Esophagus squamous epithelium (tissue), 5 donors: ENCODE results near the gene PTGER2. TPM values are rescaled to one million over a fixed set of nuclear protein-coding genes. Genes with fewer than 3 reads are reported as not detected.
A peak's percentile ranks its signal among the peaks of the same experiment; 100 is the strongest.

Source experiments
- DNase-seq: peaks from one replicate; lab custom pipeline; 2025; lab: John Stamatoyannopoulos, UW
- H3K27ac ChIP-seq, 4 donors: fragments of 200-600 bp; sonication (generic); one replicate each; pipeline ENCODE4 v1.5.1; 2016 to 2019; ENCODE audit warnings: mild to moderate bottlenecking in 1 of 4
- H3K27me3 ChIP-seq, 4 donors: fragments of 200-600 bp; sonication (generic); 1 replicate in 3 of 4; 2 replicates in 1 of 4; pipeline versions ENCODE4 v1.5.1 to v1.6.0; 2017 to 2021; ENCODE audit warnings: antibody characterized with exemption in 1 of 4
- H3K36me3 ChIP-seq, 3 donors: fragments of 200-600 bp; sonication (generic); one replicate each; pipeline ENCODE4 v1.5.1; 2016 to 2019
- H3K4me1 ChIP-seq, 3 donors: fragments of 200-600 bp; sonication (generic); one replicate each; pipeline ENCODE4 v1.5.1; 2017 to 2019
- H3K4me3 ChIP-seq, 4 donors: fragments of 200-600 bp; sonication (generic); 1 replicate in 3 of 4; 2 replicates in 1 of 4; pipeline ENCODE4 v1.5.1; 2016 to 2019; ENCODE audit warnings: mild to moderate bottlenecking in 2 of 4, moderate library complexity in 1 of 4
- H3K9me3 ChIP-seq, 3 donors: fragments of 200-600 bp; sonication (generic); one replicate each; pipeline ENCODE4 v1.5.1; 2016 to 2019
- CTCF ChIP-seq, 6 experiments: fragments of 450-650 bp in 4 of 6; fragments of 200-600 bp in 2 of 6; sonication (generic) in 2 of 6; IDR thresholded peaks; one replicate each; pipeline ENCODE4 v1.5.1; 2016 to 2019; ENCODE audit warnings: antibody characterized with exemption in 6 of 6, mild to moderate bottlenecking in 4 of 6, moderate library complexity in 4 of 6
- POLR2A ChIP-seq, 4 donors: fragments of 450-650 bp; IDR thresholded peaks; one replicate each; pipeline ENCODE4 v1.6.1; 2017; ENCODE audit warnings: antibody characterized with exemption in 4 of 4, mild to moderate bottlenecking in 4 of 4, moderate library complexity in 3 of 4
- WGBS, 2 donors: methylation state at CpG; one replicate each; pipeline ENCODE4 v1.1.5; 2018; 5-methylcytosine and 5-hydroxymethylcytosine counted together
- intact Hi-C: fragments of 100-400 bp; cut with DNase I; formaldehyde crosslinking; loops from one replicate; pipeline ENCODE4 v1.15.0; 2022
- total RNA-seq, 4 donors: library from RNA; depleted of rRNA; stranded (reverse); fragments of >200 nt; gene quantifications; one replicate each; pipeline ENCODE4 v1.1.0, GENCODE V29; 2016
- donor health status: DM: yes; HTN: yes; CAD: no.

The PTGER2 gene
- total RNA-seq, 4 donors from 2014 or later, result 0.31 to 2.5 (median 1.1) TPM; not detected in 1

- Histone ChIP-seq H3K27ac (peak overlapping the region in 1 of 4 donors; percentile 18), H3K4me3 (no peak overlapping the region), H3K27me3 (peaks cover 0 to 50% (median 4%) of the 10 kb centered on the region in 4 donors), H3K9me3 (peaks cover 0 to 17% (median 3%) of the 10 kb centered on the region in 3 donors), H3K4me1 (peaks cover 13 to 26% (median 20%) of the 10 kb centered on the region in 3 donors), H3K36me3 (no peaks in the 10 kb centered on the region)
- no peak for DNase-seq
- intact Hi-C loops, result no loop called here
- no peak for TF ChIP-seq CTCF (IDR thresholded peaks at IDR 0.05)
- TF ChIP-seq POLR2A (IDR thresholded peaks at IDR 0.05), result no peak
- WGBS, 2 donors, result 51 to 56% methylated on average over 2 of the region's 2 CpGs
These were observed 4.0 kb downstream of the PTGER2 start for GRCh38 chr14:52318062-52318461.

DNA sequence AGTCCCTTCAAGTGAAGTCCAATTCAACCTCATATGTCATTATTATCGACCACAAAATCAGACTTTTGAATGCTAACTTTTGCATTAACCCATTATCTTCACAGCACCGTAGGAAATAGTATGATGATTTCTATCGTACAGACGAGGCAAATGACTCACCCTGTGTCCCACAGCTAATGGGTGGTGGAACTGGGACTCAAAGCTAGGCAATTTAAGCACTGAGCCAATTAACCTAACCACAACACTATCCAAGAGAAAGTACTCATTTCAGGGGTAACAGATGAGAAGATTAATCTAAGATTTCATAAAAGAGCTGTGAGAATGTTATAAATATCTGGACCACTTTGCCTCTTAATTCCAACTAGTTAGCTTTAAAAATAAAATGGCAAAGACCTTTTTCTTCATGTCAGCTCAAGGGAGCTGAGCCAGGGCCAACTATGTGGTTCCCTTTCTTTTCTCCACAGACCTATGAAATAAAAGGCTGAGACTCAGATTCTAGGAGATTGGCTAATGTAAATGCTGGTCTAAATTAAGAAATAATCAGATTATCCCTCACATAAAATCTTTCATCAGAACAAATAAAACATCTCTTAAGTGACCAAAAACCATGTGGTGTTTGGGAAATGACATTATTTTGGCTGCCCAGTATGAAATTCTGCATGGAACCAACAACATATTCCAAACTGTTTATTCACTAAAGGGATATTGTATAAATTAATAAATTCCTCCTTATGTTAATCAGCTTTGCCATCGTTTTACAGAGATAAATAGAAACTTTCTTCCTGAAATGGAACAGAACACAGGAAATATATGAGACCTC, 4.9 kb downstream of the PTGER2 start:
- Histone ChIP-seq H3K36me3 (no peaks in the 10 kb centered on the region), H3K9me3 (peaks cover 0 to 22% (median 3%) of the 10 kb centered on the region in 3 donors), H3K4me1 (peaks cover 6 to 16% (median 11%) of the 10 kb centered on the region in 3 donors), H3K27me3 (peaks cover 0 to 40% (median 3%) of the 10 kb centered on the region in 4 donors), H3K4me3 (no peak overlapping the region), H3K27ac (peak overlapping the region in 1 of 4 donors; percentile 18)
- no peak for DNase-seq
- intact Hi-C loops, result no loop called here
- no peak for TF ChIP-seq POLR2A (IDR thresholded peaks at IDR 0.05)
- TF ChIP-seq CTCF (IDR thresholded peaks at IDR 0.05), result no peak
- WGBS, 2 donors, result 39 to 51% methylated on average over 5 of the region's 5 CpGs

DNA sequence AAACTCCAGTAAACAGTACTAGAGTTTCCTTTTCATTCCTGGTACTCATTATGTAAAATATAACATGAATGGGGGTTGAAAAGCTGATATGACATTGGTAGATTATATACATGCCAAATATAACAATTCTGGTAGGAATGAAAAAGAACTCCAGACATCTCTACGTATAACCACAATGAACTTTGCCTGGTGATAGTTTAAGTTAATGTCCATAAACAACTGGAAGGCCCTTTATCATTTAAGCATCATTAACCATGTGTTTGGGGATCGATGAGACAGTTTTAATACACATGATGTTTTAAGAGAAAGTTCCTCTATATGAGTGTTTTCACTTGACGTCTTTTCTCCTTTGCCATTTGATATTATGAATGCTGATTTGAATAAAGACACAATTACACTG, 5.8 kb downstream of the PTGER2 start:
- no peak for DNase-seq
- intact Hi-C loops, result no loop called here
- H3K9me3 ChIP-seq, result peaks cover 0 to 22% (median 3%) of the 10 kb centered on the region in 3 donors
- 74 to 76% methylated on average over 3 of the region's 3 CpGs for WGBS, 2 donors
- H3K4me3 ChIP-seq, result no peak overlapping the region
- peaks cover 0 to 31% (median 0%) of the 10 kb centered on the region in 4 donors for H3K27me3 ChIP-seq
- peaks cover 3 to 7% (median 4%) of the 10 kb centered on the region in 3 donors for H3K4me1 ChIP-seq
- TF ChIP-seq CTCF (IDR thresholded peaks at IDR 0.05), result no peak
- no peak for TF ChIP-seq POLR2A (IDR thresholded peaks at IDR 0.05)
- H3K27ac ChIP-seq, result no peak overlapping the region
- H3K36me3 ChIP-seq, result no peaks in the 10 kb centered on the region

GRCh38 chr14:52325126-52325525, 11.0 kb downstream of the PTGER2 start:
- Histone ChIP-seq H3K4me3 (no peak overlapping the region), H3K4me1 (peaks cover 0 to 15% (median 6%) of the 10 kb centered on the region in 3 donors), H3K9me3 (peaks cover 0 to 22% (median 3%) of the 10 kb centered on the region in 3 donors), H3K27ac (no peak overlapping the region), H3K27me3 (no peaks in the 10 kb centered on the region), H3K36me3 (no peaks in the 10 kb centered on the region)
- intact Hi-C loops, result no loop called here
- TF ChIP-seq POLR2A (IDR thresholded peaks at IDR 0.05) (no peak), CTCF (IDR thresholded peaks at IDR 0.05) (no peak)
- DNase-seq, result no peak
- WGBS, 2 donors, result 33 to 53% methylated on average over 3 of the region's 3 CpGs

GRCh38 chr14:52325630-52326029, 11.5 kb downstream of the PTGER2 start:
- Histone ChIP-seq H3K27me3 (no peaks in the 10 kb centered on the region), H3K27ac (no peak overlapping the region), H3K4me1 (peaks cover 0 to 15% (median 6%) of the 10 kb centered on the region in 3 donors), H3K4me3 (no peak overlapping the region), H3K36me3 (no peaks in the 10 kb centered on the region), H3K9me3 (peaks cover 0 to 22% (median 3%) of the 10 kb centered on the region in 3 donors)
- WGBS, 2 donors, result 63 to 65% methylated on average over 3 of the region's 3 CpGs
- no peak for DNase-seq
- TF ChIP-seq CTCF (IDR thresholded peaks at IDR 0.05) (no peak), POLR2A (IDR thresholded peaks at IDR 0.05) (no peak)
- intact Hi-C loops, result no loop called here
